ENCODE results near the gene YIPF1.

- no peak for TF ChIP-seq CTCF (IDR thresholded peaks at IDR 0.05)
- TF ChIP-seq POLR2A (IDR thresholded peaks at IDR 0.05) = no peak
Measured at GRCh38 chr1:53804791-53805505, 84.6 kb downstream of the YIPF1 start.
